GM12878 (cell line): ENCODE data around the gene HIVEP2. TPM values are rescaled to one million over a fixed set of nuclear protein-coding genes. Genes with fewer than 3 reads are reported as not detected.

Experiments used
- ATAC-seq: fragments of 200-7000 bp; cut with Tn5 transposase; 3 replicates; pipeline ENCODE4 v1.9.1; 2020; ENCODE audit warnings: mild to moderate bottlenecking, moderate library complexity
- BruUV-seq: library from RNA; stranded (reverse); fragments of 400-500 nt; replicated peaks from 2 replicates; lab custom pipeline; 2021; lab: Mats Ljungman, UMichigan
- CTCF ChIA-PET: fragments of 300-600 bp; sonication (Branson Sonifier 250); formaldehyde crosslinking; extraction: SDS; loops from one replicate; lab custom pipeline; 2021; ENCODE audit warnings: inconsistent platforms; lab: Yijun Ruan, JAX
- POLR2A ChIA-PET: fragments of 350-600 bp; formaldehyde crosslinking; extraction: SDS; loops from one replicate; lab custom pipeline; 2021; ENCODE audit warnings: inconsistent platforms; lab: Charles Lee
- RAD21 ChIA-PET: fragments of 300-600 bp; sonication (Branson Sonifier 250); formaldehyde crosslinking; loops from one replicate; lab custom pipeline; 2023; ENCODE audit warnings: antibody characterized with exemption; ENCODE audit not compliant: unreplicated experiment; lab: Charles Lee
- SMC1A ChIA-PET: fragments of 300-600 bp; sonication (Branson Sonifier 250); formaldehyde crosslinking; loops from one replicate; lab custom pipeline; 2023; ENCODE audit not compliant: unreplicated experiment, uncharacterized antibody; lab: Charles Lee
- DNase-seq: peaks from one replicate; pipeline ENCODE4 v3.0.0-alpha.2; 2011; ENCODE audit warnings: low read depth, low spot score
- FAIRE-seq: peaks from 3 replicates; lab custom pipeline; 2011; peaks lifted over from hg19 to GRCh38; lab: Jason Lieb, UNC
- H2AFZ ChIP-seq: 2 replicates; pipeline ENCODE4 v1.6.0; 2011; ENCODE audit warnings: low read depth, low read length, control low read depth; ENCODE audit not compliant: control insufficient read depth
- H3K27ac ChIP-seq: 2 replicates; pipeline ENCODE4 v1.5.1; 2011; ENCODE audit warnings: control low read depth; ENCODE audit not compliant: control insufficient read depth, insufficient read depth
- H3K27me3 ChIP-seq, 2 experiments: replicated peaks in 1 of 2; 2 replicates each; pipeline versions ENCODE4 v1.6.0 to v1.6.1; 2011; ENCODE audit warnings: low read length in 1 of 2; ENCODE audit not compliant: control insufficient read depth in 2 of 2, insufficient read depth in 2 of 2
- H3K36me3 ChIP-seq, 2 experiments: 2 replicates each; pipeline ENCODE4 v1.5.1; 2011; ENCODE audit warnings: low read length in 1 of 2; ENCODE audit not compliant: control insufficient read depth in 2 of 2, insufficient read depth in 2 of 2
- H3K4me1 ChIP-seq: 2 replicates; pipeline ENCODE4 v1.6.1; 2011; ENCODE audit warnings: mild to moderate bottlenecking, low read length, moderate library complexity, mixed read lengths; ENCODE audit not compliant: control insufficient read depth, insufficient read depth
- H3K4me2 ChIP-seq: 2 replicates; pipeline ENCODE4 v1.6.0; 2011; ENCODE audit warnings: control low read depth; ENCODE audit not compliant: control insufficient read depth, insufficient read depth
- H3K4me3 ChIP-seq: fragments of 200-600 bp; sonication (generic); 2 replicates; pipeline ENCODE4 v1.5.1; 2016
- H3K79me2 ChIP-seq: 2 replicates; pipeline ENCODE4 v1.6.0; 2011; ENCODE audit warnings: low read length; ENCODE audit not compliant: control insufficient read depth, insufficient read depth
- H3K9ac ChIP-seq: 2 replicates; pipeline ENCODE4 v1.8.0; 2011; ENCODE audit warnings: low read length, control low read depth, mixed read lengths; ENCODE audit not compliant: control insufficient read depth, insufficient read depth
- H3K9me3 ChIP-seq: replicated peaks from 3 replicates; pipeline ENCODE4 v1.5.1; 2011; ENCODE audit warnings: mild to moderate bottlenecking, low read length; ENCODE audit not compliant: control insufficient read depth, insufficient read depth
- H4K20me1 ChIP-seq: 2 replicates; pipeline ENCODE4 v1.6.0; 2011; ENCODE audit not compliant: control insufficient read depth, insufficient read depth
- BCL11A ChIP-seq: IDR thresholded peaks from 2 replicates; pipeline ENCODE4 v1.6.1; 2011; ENCODE audit warnings: low read depth, low read length
- CHD1 ChIP-seq: IDR thresholded peaks from 2 replicates; pipeline ENCODE4 v1.6.1; 2012; ENCODE audit warnings: low read depth, low read length, improper control_type of control experiment
- FOXM1 ChIP-seq: IDR thresholded peaks from 2 replicates; pipeline ENCODE4 v1.6.1; 2012; ENCODE audit warnings: low read depth, mild to moderate bottlenecking, inconsistent platforms, low read length, moderate library complexity
- MEF2B ChIP-seq: fragments of 450-650 bp; IDR thresholded peaks from 2 replicates; pipeline ENCODE4 v1.6.1; 2018; ENCODE audit warnings: mild to moderate bottlenecking, moderate library complexity; ENCODE audit not compliant: partially characterized antibody, poor library complexity, severe bottlenecking
- NFXL1 ChIP-seq: fragments of 450-650 bp; IDR thresholded peaks from 2 replicates; pipeline ENCODE4 v1.6.1; 2017; ENCODE audit warnings: antibody characterized with exemption, mild to moderate bottlenecking, borderline replicate concordance
- NFYA ChIP-seq: IDR thresholded peaks from 2 replicates; pipeline ENCODE4 v1.6.1; 2011; ENCODE audit warnings: low read depth, mild to moderate bottlenecking, low read length, improper control_type of control experiment, borderline replicate concordance
- NR2C2 ChIP-seq: IDR thresholded peaks from 2 replicates; pipeline ENCODE4 v1.6.1; 2011; ENCODE audit warnings: borderline replicate concordance, low read depth; ENCODE audit not compliant: control insufficient read depth, insufficient read length
- NR2F1 ChIP-seq: fragments of 450-650 bp; conservative IDR thresholded peaks from 2 replicates; pipeline ENCODE4 v1.6.1; 2017; ENCODE audit warnings: mild to moderate bottlenecking
- RAD51 ChIP-seq: fragments of 450-650 bp; IDR thresholded peaks from 2 replicates; pipeline ENCODE4 v1.6.1; 2016; ENCODE audit warnings: moderate library complexity, mild to moderate bottlenecking, inconsistent platforms
- SP1 ChIP-seq: IDR thresholded peaks from one replicate; pipeline ENCODE4 v1.6.1; 2011; ENCODE audit warnings: low read depth, low read length
- SPI1 ChIP-seq: IDR thresholded peaks from 2 replicates; pipeline ENCODE4 v1.6.1; 2011; ENCODE audit warnings: low read depth, mild to moderate bottlenecking, low read length, moderate library complexity, borderline replicate concordance; ENCODE audit not compliant: insufficient read depth
- SREBF2 ChIP-seq: IDR thresholded peaks from 2 replicates; pipeline ENCODE4 v1.6.1; 2012; ENCODE audit warnings: mild to moderate bottlenecking, low read length
- ZNF274 ChIP-seq: IDR thresholded peaks from one replicate; pipeline ENCODE4 v1.8.0; 2011; ENCODE audit not compliant: insufficient read length, insufficient read depth
- WGBS: methylation state at CpG from one replicate; pipeline ENCODE4 v1.1.6; 2016; ENCODE audit warnings: low lambda C conversion rate; ENCODE audit not compliant: insufficient replicate concordance, insufficient coverage; ENCODE audit errors: missing lambda C conversion rate; 5-methylcytosine and 5-hydroxymethylcytosine counted together
- in situ Hi-C: fragments of 300-500 bp; cut with MboI; formaldehyde crosslinking; loops from 9 replicates; pipeline ENCODE4 v1.14.3; 2018; ENCODE audit warnings: mixed read lengths
- intact Hi-C: fragments of 100-400 bp; cut with micrococcal nuclease; formaldehyde crosslinking; loops from one replicate; pipeline ENCODE4 v1.14.2; 2022; ENCODE audit not compliant: unreplicated experiment
- polyA plus RNA-seq, 11 experiments: library from polyadenylated mRNA; depleted of rRNA in 4 of 11; unstranded in 6 of 11; stranded (reverse) in 5 of 11; fragments of >200 nt; fragmentation: Nextera tagmentation in 4 of 11; fragmentation: Illumina TruSeq in 1 of 11; extraction: Ambion mirVana in 4 of 11; extraction: Trizol in 1 of 11; gene quantifications; 1 replicate in 1 of 11; 2 replicates in 10 of 11; pipeline versions ENCODE4 v1.2.1 to v1.2.3, GENCODE V29; 2011 to 2016; ENCODE audit warnings: inconsistent platforms in 2 of 11, missing spikeins in 2 of 11, low read depth in 1 of 11
- total RNA-seq, 4 experiments: library from RNA; depleted of rRNA in 3 of 4; stranded (reverse); fragments of >200 nt in 3 of 4; fragmentation: Illumina TruSeq in 1 of 4; extraction: Trizol in 1 of 4; gene quantifications; 2 replicates each; pipeline versions ENCODE4 v1.2.1 to v1.2.3, GENCODE V29; 2013 to 2021
- TF ChIP-seq, protein P1 (sequence below): IDR thresholded peaks from 2 replicates; pipeline ENCODE4 v1.6.1; 2012; ENCODE audit warnings: low read depth, low read length, improper control_type of control experiment

The HIVEP2 gene
- total and polyA plus RNA-seq, 10 of the 15 experiments (the other 5 are each of a cell fraction or from before 2014, with no cell fraction given) = 1.2 to 15.7 (median 10.2) TPM

GRCh38 chr6:142761756-142762155 is 183.2 kb downstream of the HIVEP2 start:
- intact Hi-C loops = no loop called here
- Histone ChIP-seq H4K20me1 (no peaks in the 10 kb centered on the region), H3K27me3 (no peaks in the 10 kb centered on the region), H2AFZ (no peak overlapping the region), H3K27ac (no peak overlapping the region), H3K79me2 (no peaks in the 10 kb centered on the region), H3K4me3 (no peak overlapping the region), H3K4me1 (no peaks in the 10 kb centered on the region), H3K9ac (no peak overlapping the region), H3K36me3 (peaks cover 10 to 18% of the 10 kb centered on the region in 2 experiments), H3K9me3 (no peaks in the 10 kb centered on the region), H3K4me2 (no peak overlapping the region)
- TF ChIP-seq MEF2B (peak; percentile 71), NR2F1 (0 out of 2 replicates have a peak, but pooled peaks have one; percentile 28), CHD1 (no peak), NFYA (no peak), NR2C2 (no peak), SPI1 (peak; percentile 46; the same call in 1 of the 2 replicates)
- no TSS peak for BruUV-seq
- DNase-seq (no peak), FAIRE-seq (no peak), ATAC-seq (peak; percentile 80)
- WGBS = 0% methylated on average over 1 of the region's 1 CpG
- RAD21 ChIA-PET = interaction anchor here (1.6 kb wide), 1 partner anchor 55 kb away, joined by 4 read pairs; no protein-coding TSS in a partner anchor
- CTCF ChIA-PET = no interaction called here
- POLR2A ChIA-PET = no interaction called here
- SMC1A ChIA-PET = interaction anchor here (1.1 kb wide), 2 partner anchors 58 to 123 kb away, joined by 3 to 5 read pairs; no protein-coding TSS in a partner anchor
- in situ Hi-C loops = no loop called here

GRCh38 chr6:142760152-142760551 is 184.8 kb downstream of the HIVEP2 start:
- Histone ChIP-seq H3K36me3 (peaks cover 13 to 22% of the 10 kb centered on the region in 2 experiments), H3K4me1 (no peaks in the 10 kb centered on the region), H3K27me3 (no peaks in the 10 kb centered on the region), H4K20me1 (no peaks in the 10 kb centered on the region), H3K4me3 (no peak overlapping the region), H3K27ac (no peak overlapping the region), H3K9me3 (no peaks in the 10 kb centered on the region), H3K79me2 (no peaks in the 10 kb centered on the region), H2AFZ (no peak overlapping the region), H3K9ac (no peak overlapping the region), H3K4me2 (no peak overlapping the region)
- BruUV-seq = TSS peak; percentile 48
- POLR2A ChIA-PET = no interaction called here
- in situ Hi-C loops (no loop called here), intact Hi-C loops (no loop called here)
- TF ChIP-seq CHD1 = no peak
- no peak for TF ChIP-seq BCL11A
- no peak for TF ChIP-seq NFXL1
- no peak for TF ChIP-seq SP1
- no peak for TF ChIP-seq RAD51
- no peak for TF ChIP-seq ZNF274
- TF ChIP-seq, protein P1, sequence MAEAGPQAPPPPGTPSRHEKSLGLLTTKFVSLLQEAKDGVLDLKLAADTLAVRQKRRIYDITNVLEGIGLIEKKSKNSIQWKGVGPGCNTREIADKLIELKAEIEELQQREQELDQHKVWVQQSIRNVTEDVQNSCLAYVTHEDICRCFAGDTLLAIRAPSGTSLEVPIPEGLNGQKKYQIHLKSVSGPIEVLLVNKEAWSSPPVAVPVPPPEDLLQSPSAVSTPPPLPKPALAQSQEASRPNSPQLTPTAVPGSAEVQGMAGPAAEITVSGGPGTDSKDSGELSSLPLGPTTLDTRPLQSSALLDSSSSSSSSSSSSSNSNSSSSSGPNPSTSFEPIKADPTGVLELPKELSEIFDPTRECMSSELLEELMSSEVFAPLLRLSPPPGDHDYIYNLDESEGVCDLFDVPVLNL = no peak
- TF ChIP-seq SREBF2 = no peak
- TF ChIP-seq FOXM1 = no peak
- DNase-seq (no peak), FAIRE-seq (peak; percentile 23), ATAC-seq (no peak)
- CTCF ChIA-PET = interaction anchor here (1.4 kb wide), 1 partner anchor 13 kb away, joined by 3 read pairs; no protein-coding TSS in a partner anchor
- RAD21 ChIA-PET = interaction anchor here (1.6 kb wide), 1 partner anchor 57 kb away, joined by 4 read pairs; no protein-coding TSS in a partner anchor
- WGBS = 95% methylated on average over 7 of the region's 7 CpGs
- SMC1A ChIA-PET = no interaction called here
